Fibroblast of pulmonary artery (primary cell): Measurements from ENCODE around the gene LMX1A.

Experiments
- DNase-seq: peaks from one replicate; pipeline ENCODE4 v3.0.0-alpha.2; 2010; ENCODE audit warnings: low read depth
- H3K4me3 ChIP-seq: replicated peaks from 2 replicates; pipeline ENCODE4 v1.5.1; 2011; ENCODE audit warnings: low read depth, mild to moderate bottlenecking, control low read depth, low read length, moderate library complexity
- TF ChIP-seq, protein P1 (sequence below): IDR thresholded peaks from 2 replicates; pipeline ENCODE4 v1.5.1; 2011; ENCODE audit warnings: mild to moderate bottlenecking, control low read depth, low read length, inconsistent platforms; ENCODE audit errors: missing control alignments

The LMX1A gene

DNA sequence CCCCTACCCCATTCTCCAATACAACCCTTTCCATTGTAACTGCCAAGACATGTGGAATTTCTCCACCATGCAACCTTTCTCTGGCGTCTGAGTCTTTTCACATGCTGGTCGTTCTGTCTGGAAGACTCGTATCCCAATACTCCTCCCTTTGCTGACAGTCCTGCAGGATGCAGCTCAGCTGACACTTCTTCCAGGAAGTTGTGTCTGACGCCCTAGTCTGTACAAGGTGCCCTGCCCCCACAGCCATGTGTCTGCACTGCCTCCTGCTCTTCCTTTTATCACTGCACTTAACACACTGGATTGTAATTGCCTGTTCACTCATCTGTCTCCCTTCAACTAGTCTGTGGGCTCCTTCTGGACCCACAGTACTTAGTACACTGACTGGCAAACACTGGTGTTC, 188.0 kb downstream of the LMX1A start:
- H3K4me3 ChIP-seq, result no peak overlapping the region
- TF ChIP-seq, protein P1, sequence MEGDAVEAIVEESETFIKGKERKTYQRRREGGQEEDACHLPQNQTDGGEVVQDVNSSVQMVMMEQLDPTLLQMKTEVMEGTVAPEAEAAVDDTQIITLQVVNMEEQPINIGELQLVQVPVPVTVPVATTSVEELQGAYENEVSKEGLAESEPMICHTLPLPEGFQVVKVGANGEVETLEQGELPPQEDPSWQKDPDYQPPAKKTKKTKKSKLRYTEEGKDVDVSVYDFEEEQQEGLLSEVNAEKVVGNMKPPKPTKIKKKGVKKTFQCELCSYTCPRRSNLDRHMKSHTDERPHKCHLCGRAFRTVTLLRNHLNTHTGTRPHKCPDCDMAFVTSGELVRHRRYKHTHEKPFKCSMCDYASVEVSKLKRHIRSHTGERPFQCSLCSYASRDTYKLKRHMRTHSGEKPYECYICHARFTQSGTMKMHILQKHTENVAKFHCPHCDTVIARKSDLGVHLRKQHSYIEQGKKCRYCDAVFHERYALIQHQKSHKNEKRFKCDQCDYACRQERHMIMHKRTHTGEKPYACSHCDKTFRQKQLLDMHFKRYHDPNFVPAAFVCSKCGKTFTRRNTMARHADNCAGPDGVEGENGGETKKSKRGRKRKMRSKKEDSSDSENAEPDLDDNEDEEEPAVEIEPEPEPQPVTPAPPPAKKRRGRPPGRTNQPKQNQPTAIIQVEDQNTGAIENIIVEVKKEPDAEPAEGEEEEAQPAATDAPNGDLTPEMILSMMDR, result no peak
- DNase-seq, result no peak

DNA sequence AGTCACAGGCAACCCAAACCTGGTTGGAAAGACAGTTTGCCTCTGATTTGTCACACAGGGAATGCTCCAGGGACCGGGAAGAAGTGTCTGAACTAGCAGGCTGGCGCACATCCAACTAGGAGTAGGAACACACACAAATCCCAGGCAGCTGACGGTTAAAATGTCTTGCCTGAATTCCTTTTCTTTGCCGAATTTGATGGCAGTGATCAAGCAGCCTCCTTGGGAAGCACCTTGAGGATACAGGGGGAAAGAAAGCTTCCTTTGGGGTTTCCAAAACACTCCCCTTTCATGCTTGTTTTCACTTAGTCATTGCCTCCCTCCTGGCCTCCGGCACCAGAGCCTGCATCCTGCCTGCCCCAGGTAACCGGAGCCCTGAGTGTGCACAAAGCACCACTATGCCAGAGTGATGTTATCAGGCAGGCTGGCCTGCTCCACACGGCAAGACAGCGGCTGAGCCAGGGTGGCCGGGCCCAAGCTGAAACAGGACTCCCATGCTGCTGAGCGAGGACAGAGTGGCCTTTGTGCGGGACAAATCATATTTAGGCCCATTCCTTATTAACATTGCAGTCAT, 193.8 kb downstream of the LMX1A start:
- DNase-seq, result no peak
- no peak overlapping the region for H3K4me3 ChIP-seq
- TF ChIP-seq, protein P1, result no peak

DNA sequence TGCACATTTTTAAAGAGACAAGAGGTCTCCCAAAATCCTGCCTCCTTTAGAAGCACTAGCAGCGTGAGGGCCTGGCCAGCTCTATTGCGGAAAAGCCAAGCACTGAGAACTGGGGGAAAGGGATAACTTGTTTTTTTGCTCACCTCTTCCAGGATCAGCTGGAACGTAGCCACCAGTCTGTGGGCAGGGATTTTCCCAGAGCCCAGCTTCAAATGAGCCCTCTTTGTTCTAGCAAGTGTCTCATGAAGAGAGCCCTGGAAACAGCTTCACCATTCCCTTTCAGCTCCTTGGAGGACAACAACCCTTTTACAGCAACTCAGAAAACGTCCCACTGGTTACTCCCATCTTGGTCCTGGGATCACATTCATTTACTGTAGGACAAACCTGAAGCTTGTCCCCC, 195.4 kb downstream of the LMX1A start:
- TF ChIP-seq, protein P1, result no peak
- no peak overlapping the region for H3K4me3 ChIP-seq
- DNase-seq, result no peak

DNA sequence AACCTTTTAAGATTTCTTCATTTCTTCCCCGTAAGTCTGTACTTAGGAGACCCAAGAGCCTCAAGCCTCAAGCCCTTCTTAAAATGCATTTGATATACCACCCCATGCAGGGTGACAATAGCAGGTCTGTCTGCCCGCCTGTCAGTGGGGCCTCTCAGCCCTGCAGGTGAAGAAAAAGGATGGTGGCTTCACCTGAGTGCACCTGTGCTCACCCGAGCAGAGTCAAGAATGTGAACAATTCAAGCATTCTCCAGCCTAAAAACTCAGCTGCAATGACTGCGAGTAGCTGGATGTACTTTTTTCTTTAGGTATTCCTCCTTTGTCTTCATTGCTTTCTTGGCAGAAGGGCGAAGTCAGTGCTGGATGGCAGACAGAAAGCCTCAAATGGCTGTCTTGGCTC, 203.3 kb downstream of the LMX1A start:
- no peak overlapping the region for H3K4me3 ChIP-seq
- no peak for DNase-seq
- TF ChIP-seq, protein P1, result no peak

DNA sequence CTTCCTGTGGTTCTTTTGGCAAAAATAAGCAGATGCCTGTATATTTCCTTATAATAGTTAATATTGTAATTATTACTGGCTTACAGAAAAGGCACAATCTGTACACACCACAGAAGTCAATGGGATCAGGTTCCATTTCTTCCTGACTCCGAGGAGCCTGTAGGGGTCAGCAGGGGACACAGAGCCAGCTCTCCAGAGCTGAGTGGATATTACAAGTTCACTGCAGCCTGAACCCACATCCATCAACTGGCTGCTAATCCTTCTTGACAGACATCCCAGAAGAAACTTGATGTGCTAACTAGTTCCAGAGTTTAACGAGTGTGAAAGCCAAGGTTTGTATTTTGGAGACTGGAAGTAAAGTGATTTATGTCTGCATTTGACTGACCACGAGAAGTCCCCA, 203.8 kb downstream of the LMX1A start:
- DNase-seq, result no peak
- TF ChIP-seq, protein P1, result no peak
- no peak overlapping the region for H3K4me3 ChIP-seq

DNA sequence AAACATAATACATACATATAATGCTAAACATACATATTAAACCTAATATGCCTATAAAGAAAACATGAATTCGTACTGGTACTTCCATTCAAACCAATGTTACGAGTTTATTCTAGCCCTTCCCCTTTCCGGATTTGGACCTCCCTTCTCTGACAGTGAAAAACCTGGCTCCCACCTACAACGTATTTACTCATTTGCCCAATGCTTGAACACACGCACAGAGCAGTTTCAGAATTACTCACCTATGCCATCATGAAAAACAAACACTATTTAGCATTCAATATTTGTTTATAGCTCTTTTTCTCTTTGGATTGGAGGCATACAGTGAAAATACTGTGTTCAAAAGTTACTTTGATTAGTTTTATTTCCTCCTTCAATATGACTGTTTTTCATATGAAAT, 204.4 kb downstream of the LMX1A start:
- TF ChIP-seq, protein P1, result no peak
- no peak overlapping the region for H3K4me3 ChIP-seq
- no peak for DNase-seq
